ENCODE results near the gene SREBF1. TPM values are rescaled to one million over a fixed set of nuclear protein-coding genes. Genes with fewer than 3 reads are reported as not detected.

Gene SREBF1
- total RNA-seq, 1 donor from 2014 or later, result 23.0 TPM

- H3K9me3 ChIP-seq (ENCODE audit: control insufficient read depth in 3 of 3, low read length in 3 of 3), result no peaks in the 10 kb centered on the region
- H3K4me1 ChIP-seq (ENCODE audit: control insufficient read depth in 3 of 3, insufficient read depth in 3 of 3, low read length in 3 of 3), result peaks cover 51 to 60% (median 58%) of the 10 kb centered on the region in 3 donors
- H3K9ac ChIP-seq (ENCODE audit: low read depth in 1 of 3, low read length in 3 of 3), result peak overlapping the region in 1 of 3 donors; percentile 34
- H3K4me3 ChIP-seq (ENCODE audit: low read length in 3 of 3), result no peak overlapping the region
- peaks cover 10 to 12% (median 11%) of the 10 kb centered on the region in 3 donors for H3K36me3 ChIP-seq (ENCODE audit: control insufficient read depth in 3 of 3, insufficient read depth in 3 of 3, low read length in 3 of 3)
- peak overlapping the region; percentile 4 for H3K27ac ChIP-seq (ENCODE audit: low read depth, low read length)
- H3K27me3 ChIP-seq (ENCODE audit: control insufficient read depth in 3 of 3, insufficient read depth in 3 of 3, low read length in 3 of 3), result no peaks in the 10 kb centered on the region
Measured at GRCh38 chr17:17874478-17874877, 37.7 kb upstream of the SREBF1 start.

GRCh38 chr17:17873450-17873991 lies 36.7 kb upstream of the SREBF1 start:
- Histone ChIP-seq H3K36me3 (ENCODE audit: control insufficient read depth in 3 of 3, insufficient read depth in 3 of 3, low read length in 3 of 3) (peaks cover 1 to 8% (median 5%) of the 10 kb centered on the region in 3 donors), H3K9ac (ENCODE audit: low read depth in 1 of 3, low read length in 3 of 3) (no peak overlapping the region), H3K4me3 (ENCODE audit: low read length in 3 of 3) (no peak overlapping the region), H3K27ac (ENCODE audit: low read depth, low read length) (no peak overlapping the region), H3K27me3 (ENCODE audit: control insufficient read depth in 3 of 3, insufficient read depth in 3 of 3, low read length in 3 of 3) (no peaks in the 10 kb centered on the region), H3K9me3 (ENCODE audit: control insufficient read depth in 3 of 3, low read length in 3 of 3) (no peaks in the 10 kb centered on the region), H3K4me1 (ENCODE audit: control insufficient read depth in 3 of 3, insufficient read depth in 3 of 3, low read length in 3 of 3) (peaks cover 45 to 52% (median 51%) of the 10 kb centered on the region in 3 donors)

DNA sequence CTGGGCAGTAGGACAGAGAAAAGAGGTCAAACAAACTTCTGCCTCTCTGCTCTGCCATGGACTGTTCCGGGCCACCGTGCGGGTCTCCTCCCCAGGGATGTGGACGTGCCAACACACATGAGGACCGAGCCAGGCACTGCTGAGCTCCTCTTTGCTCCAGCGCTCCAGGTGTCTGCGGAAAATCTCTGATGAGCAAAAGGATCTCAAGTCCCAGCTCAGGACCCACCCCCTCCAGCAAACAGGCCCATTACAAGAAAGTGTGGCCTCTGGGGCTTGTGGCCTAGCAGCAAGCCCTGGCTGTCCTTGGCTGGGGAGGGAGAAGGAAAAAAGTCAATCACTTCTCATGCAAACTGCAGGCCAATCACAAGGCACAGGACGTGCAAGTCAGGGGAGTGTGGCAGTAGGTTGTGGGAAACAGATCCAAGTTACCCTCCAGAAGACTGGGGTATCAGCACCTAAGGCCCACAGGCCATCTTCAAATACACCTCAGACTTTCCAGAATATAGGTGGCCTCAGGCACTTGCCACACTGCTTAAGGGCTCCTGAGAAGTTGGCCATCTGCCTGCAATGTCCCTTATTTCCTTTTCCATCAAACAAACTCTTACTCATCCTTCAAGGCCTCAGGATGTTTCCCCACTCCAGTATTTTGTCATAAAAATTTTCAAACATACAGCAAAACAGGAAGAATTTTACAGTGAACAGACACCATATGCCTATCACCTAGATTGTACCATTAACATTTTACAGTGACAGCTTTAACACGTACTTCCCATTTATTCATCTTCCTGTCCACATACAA lies 36.0 kb upstream of the SREBF1 start:
- Histone ChIP-seq H3K4me1 (ENCODE audit: control insufficient read depth in 3 of 3, insufficient read depth in 3 of 3, low read length in 3 of 3) (peaks cover 43 to 50% (median 50%) of the 10 kb centered on the region in 3 donors), H3K36me3 (ENCODE audit: control insufficient read depth in 3 of 3, insufficient read depth in 3 of 3, low read length in 3 of 3) (peaks cover 6 to 14% (median 12%) of the 10 kb centered on the region in 3 donors), H3K9me3 (ENCODE audit: control insufficient read depth in 3 of 3, low read length in 3 of 3) (no peaks in the 10 kb centered on the region), H3K27ac (ENCODE audit: low read depth, low read length) (no peak overlapping the region), H3K9ac (ENCODE audit: low read depth in 1 of 3, low read length in 3 of 3) (no peak overlapping the region), H3K4me3 (ENCODE audit: low read length in 3 of 3) (no peak overlapping the region), H3K27me3 (ENCODE audit: control insufficient read depth in 3 of 3, insufficient read depth in 3 of 3, low read length in 3 of 3) (no peaks in the 10 kb centered on the region)

DNA sequence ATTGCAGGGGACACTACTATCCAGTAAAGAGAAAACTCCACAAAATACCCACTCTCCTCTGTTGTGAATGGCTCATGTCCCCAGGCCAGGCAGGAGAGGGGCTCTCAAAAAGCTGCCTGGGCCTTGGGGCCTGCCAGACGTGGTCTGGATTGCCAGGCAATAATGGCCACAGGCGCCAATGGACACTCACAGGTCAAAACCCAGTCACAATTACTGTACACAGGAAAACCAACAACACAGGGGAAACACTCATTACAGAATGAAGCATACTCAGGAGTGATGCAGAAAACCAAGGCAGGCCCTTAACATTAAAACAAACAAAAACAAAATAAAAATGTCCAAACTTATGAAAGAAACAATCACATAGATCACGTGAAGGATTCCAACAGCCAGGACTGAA lies 35.1 kb upstream of the SREBF1 start:
- H3K27me3 ChIP-seq (ENCODE audit: control insufficient read depth in 3 of 3, insufficient read depth in 3 of 3, low read length in 3 of 3), result no peaks in the 10 kb centered on the region
- H3K4me3 ChIP-seq (ENCODE audit: low read length in 3 of 3), result no peak overlapping the region
- H3K9me3 ChIP-seq (ENCODE audit: control insufficient read depth in 3 of 3, low read length in 3 of 3), result no peaks in the 10 kb centered on the region
- peaks cover 36 to 42% (median 42%) of the 10 kb centered on the region in 3 donors for H3K4me1 ChIP-seq (ENCODE audit: control insufficient read depth in 3 of 3, insufficient read depth in 3 of 3, low read length in 3 of 3)
- H3K9ac ChIP-seq (ENCODE audit: low read depth in 1 of 3, low read length in 3 of 3), result peak overlapping the region in 1 of 3 donors; percentile 19
- peaks cover 11 to 23% (median 19%) of the 10 kb centered on the region in 3 donors for H3K36me3 ChIP-seq (ENCODE audit: control insufficient read depth in 3 of 3, insufficient read depth in 3 of 3, low read length in 3 of 3)
- no peak overlapping the region for H3K27ac ChIP-seq (ENCODE audit: low read depth, low read length)

DNA sequence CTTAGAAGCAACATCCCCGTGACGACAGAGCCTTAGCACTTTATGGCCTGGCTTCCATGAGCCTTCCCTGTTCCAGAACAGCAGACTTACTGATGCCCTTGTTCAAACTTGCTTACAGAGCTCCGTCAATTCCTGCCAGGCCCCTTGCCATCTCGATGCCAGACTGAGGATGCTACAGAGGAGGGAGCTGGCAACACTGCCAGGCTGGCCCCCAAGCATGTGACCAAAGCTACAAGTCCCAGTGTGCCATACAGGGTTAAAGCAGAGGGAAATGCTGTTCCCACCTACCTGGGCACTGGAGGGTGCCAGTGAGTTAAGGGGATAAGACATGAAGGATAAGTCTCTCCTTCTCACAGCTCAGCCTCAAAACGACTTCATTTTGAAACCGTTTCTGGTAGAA lies 33.5 kb upstream of the SREBF1 start:
- no peaks in the 10 kb centered on the region for H3K9me3 ChIP-seq (ENCODE audit: control insufficient read depth in 3 of 3, low read length in 3 of 3)
- no peak overlapping the region for H3K4me3 ChIP-seq (ENCODE audit: low read length in 3 of 3)
- H3K27me3 ChIP-seq (ENCODE audit: control insufficient read depth in 3 of 3, insufficient read depth in 3 of 3, low read length in 3 of 3), result no peaks in the 10 kb centered on the region
- no peak overlapping the region for H3K27ac ChIP-seq (ENCODE audit: low read depth, low read length)
- H3K4me1 ChIP-seq (ENCODE audit: control insufficient read depth in 3 of 3, insufficient read depth in 3 of 3, low read length in 3 of 3), result peaks cover 24 to 27% (median 26%) of the 10 kb centered on the region in 3 donors
- no peak overlapping the region for H3K9ac ChIP-seq (ENCODE audit: low read depth in 1 of 3, low read length in 3 of 3)
- H3K36me3 ChIP-seq (ENCODE audit: control insufficient read depth in 3 of 3, insufficient read depth in 3 of 3, low read length in 3 of 3), result peaks cover 20 to 30% (median 21%) of the 10 kb centered on the region in 3 donors

- H3K9me3 ChIP-seq (ENCODE audit: control insufficient read depth in 3 of 3, low read length in 3 of 3), result no peaks in the 10 kb centered on the region
Measured at GRCh38 chr17:17868641-17869522, 32.1 kb upstream of the SREBF1 start.

GRCh38 chr17:17866897-17867296 lies 30.1 kb upstream of the SREBF1 start:
- peaks cover 21 to 36% (median 24%) of the 10 kb centered on the region in 3 donors for H3K36me3 ChIP-seq (ENCODE audit: control insufficient read depth in 3 of 3, insufficient read depth in 3 of 3, low read length in 3 of 3)
- H3K9ac ChIP-seq (ENCODE audit: low read depth in 1 of 3, low read length in 3 of 3), result no peak overlapping the region
- no peaks in the 10 kb centered on the region for H3K27me3 ChIP-seq (ENCODE audit: control insufficient read depth in 3 of 3, insufficient read depth in 3 of 3, low read length in 3 of 3)
- no peak overlapping the region for H3K27ac ChIP-seq (ENCODE audit: low read depth, low read length)
- H3K9me3 ChIP-seq (ENCODE audit: control insufficient read depth in 3 of 3, low read length in 3 of 3), result no peaks in the 10 kb centered on the region
- H3K4me3 ChIP-seq (ENCODE audit: low read length in 3 of 3), result no peak overlapping the region
- H3K4me1 ChIP-seq (ENCODE audit: control insufficient read depth in 3 of 3, insufficient read depth in 3 of 3, low read length in 3 of 3), result peaks cover 9 to 12% (median 10%) of the 10 kb centered on the region in 3 donors

More at GRCh38 chr17:17868641-17869522, 32.1 kb upstream of the SREBF1 start:
- Histone ChIP-seq H3K27ac (ENCODE audit: low read depth, low read length) (peak overlapping the region; percentile 51), H3K4me3 (ENCODE audit: low read length in 3 of 3) (no peak overlapping the region), H3K9ac (ENCODE audit: low read depth in 1 of 3, low read length in 3 of 3) (no peak overlapping the region), H3K27me3 (ENCODE audit: control insufficient read depth in 3 of 3, insufficient read depth in 3 of 3, low read length in 3 of 3) (no peaks in the 10 kb centered on the region), H3K36me3 (ENCODE audit: control insufficient read depth in 3 of 3, insufficient read depth in 3 of 3, low read length in 3 of 3) (peaks cover 20 to 30% (median 21%) of the 10 kb centered on the region in 3 donors), H3K4me1 (ENCODE audit: control insufficient read depth in 3 of 3, insufficient read depth in 3 of 3, low read length in 3 of 3) (peaks cover 18 to 20% (median 18%) of the 10 kb centered on the region in 3 donors)

DNA sequence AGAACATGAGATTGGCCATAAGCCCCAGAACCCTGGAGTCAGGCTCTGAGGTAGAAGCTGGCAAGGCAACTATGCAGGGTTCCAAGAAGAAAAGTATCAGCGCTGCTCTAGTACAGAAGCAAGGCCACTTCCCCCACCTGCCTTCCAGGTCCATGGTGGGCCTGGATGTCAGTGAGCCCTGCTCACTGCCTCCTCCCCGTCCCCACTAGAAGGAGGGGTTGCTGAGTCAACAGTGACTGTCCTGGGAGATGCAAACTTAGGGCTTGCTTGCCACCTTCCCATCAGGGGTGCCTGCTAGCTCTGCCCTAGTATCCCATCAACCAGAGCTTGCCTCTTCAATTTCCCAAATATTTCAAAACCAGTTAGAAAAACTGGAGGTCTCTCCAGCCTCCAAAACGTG lies 29.6 kb upstream of the SREBF1 start:
- Histone ChIP-seq H3K27me3 (ENCODE audit: control insufficient read depth in 3 of 3, insufficient read depth in 3 of 3, low read length in 3 of 3) (no peaks in the 10 kb centered on the region), H3K4me1 (ENCODE audit: control insufficient read depth in 3 of 3, insufficient read depth in 3 of 3, low read length in 3 of 3) (peaks cover 7 to 10% (median 9%) of the 10 kb centered on the region in 3 donors), H3K4me3 (ENCODE audit: low read length in 3 of 3) (no peak overlapping the region), H3K9ac (ENCODE audit: low read depth in 1 of 3, low read length in 3 of 3) (no peak overlapping the region), H3K27ac (ENCODE audit: low read depth, low read length) (no peak overlapping the region), H3K36me3 (ENCODE audit: control insufficient read depth in 3 of 3, insufficient read depth in 3 of 3, low read length in 3 of 3) (peaks cover 23 to 41% (median 29%) of the 10 kb centered on the region in 3 donors), H3K9me3 (ENCODE audit: control insufficient read depth in 3 of 3, low read length in 3 of 3) (no peaks in the 10 kb centered on the region)

- Histone ChIP-seq H3K4me3 (ENCODE audit: low read length in 3 of 3) (no peak overlapping the region), H3K9ac (ENCODE audit: low read depth in 1 of 3, low read length in 3 of 3) (no peak overlapping the region), H3K36me3 (ENCODE audit: control insufficient read depth in 3 of 3, insufficient read depth in 3 of 3, low read length in 3 of 3) (peaks cover 29 to 47% (median 37%) of the 10 kb centered on the region in 3 donors), H3K27me3 (ENCODE audit: control insufficient read depth in 3 of 3, insufficient read depth in 3 of 3, low read length in 3 of 3) (no peaks in the 10 kb centered on the region), H3K4me1 (ENCODE audit: control insufficient read depth in 3 of 3, insufficient read depth in 3 of 3, low read length in 3 of 3) (peaks cover 11 to 14% (median 13%) of the 10 kb centered on the region in 3 donors), H3K27ac (ENCODE audit: low read depth, low read length) (no peak overlapping the region), H3K9me3 (ENCODE audit: control insufficient read depth in 3 of 3, low read length in 3 of 3) (no peaks in the 10 kb centered on the region)
Measured at GRCh38 chr17:17865035-17865434, 28.2 kb upstream of the SREBF1 start.
